Lower leg skin (tissue), 3 donors: ENCODE data around the gene TBX2.

ENCODE experiments used
- POLR2A ChIP-seq, 2 donors: fragments of 450-650 bp; IDR thresholded peaks; one replicate each; pipeline ENCODE4 v1.6.1; 2016 to 2017; ENCODE audit warnings: antibody characterized with exemption in 2 of 2, mild to moderate bottlenecking in 1 of 2, moderate library complexity in 1 of 2
- TF ChIP-seq, protein P1 (sequence below), 3 donors: fragments of 450-650 bp; IDR thresholded peaks; one replicate each; pipeline ENCODE4 v1.5.1; 2016; ENCODE audit warnings: antibody characterized with exemption in 3 of 3, mild to moderate bottlenecking in 3 of 3, moderate library complexity in 2 of 3

- TF ChIP-seq, protein P1, sequence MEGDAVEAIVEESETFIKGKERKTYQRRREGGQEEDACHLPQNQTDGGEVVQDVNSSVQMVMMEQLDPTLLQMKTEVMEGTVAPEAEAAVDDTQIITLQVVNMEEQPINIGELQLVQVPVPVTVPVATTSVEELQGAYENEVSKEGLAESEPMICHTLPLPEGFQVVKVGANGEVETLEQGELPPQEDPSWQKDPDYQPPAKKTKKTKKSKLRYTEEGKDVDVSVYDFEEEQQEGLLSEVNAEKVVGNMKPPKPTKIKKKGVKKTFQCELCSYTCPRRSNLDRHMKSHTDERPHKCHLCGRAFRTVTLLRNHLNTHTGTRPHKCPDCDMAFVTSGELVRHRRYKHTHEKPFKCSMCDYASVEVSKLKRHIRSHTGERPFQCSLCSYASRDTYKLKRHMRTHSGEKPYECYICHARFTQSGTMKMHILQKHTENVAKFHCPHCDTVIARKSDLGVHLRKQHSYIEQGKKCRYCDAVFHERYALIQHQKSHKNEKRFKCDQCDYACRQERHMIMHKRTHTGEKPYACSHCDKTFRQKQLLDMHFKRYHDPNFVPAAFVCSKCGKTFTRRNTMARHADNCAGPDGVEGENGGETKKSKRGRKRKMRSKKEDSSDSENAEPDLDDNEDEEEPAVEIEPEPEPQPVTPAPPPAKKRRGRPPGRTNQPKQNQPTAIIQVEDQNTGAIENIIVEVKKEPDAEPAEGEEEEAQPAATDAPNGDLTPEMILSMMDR (IDR thresholded peaks at IDR 0.05), result no peak
- TF ChIP-seq POLR2A (IDR thresholded peaks at IDR 0.05), result no peak
These were observed 9.2 kb upstream of the TBX2 start for GRCh38 chr17:61390479-61390791.
